Panc1 (cell line): Measurements from ENCODE around the gene RCOR1. TPM values are rescaled to one million over a fixed set of nuclear protein-coding genes. Genes with fewer than 3 reads are reported as not detected.

Experiments used
- ATAC-seq: fragments of 200-7000 bp; cut with Tn5 transposase; 2 replicates; pipeline ENCODE4 v1.9.1; 2020; ENCODE audit warnings: mild to moderate bottlenecking, moderate library complexity
- BruUV-seq: library from RNA; stranded (reverse); fragments of 400-500 nt; replicated peaks from 2 replicates; lab custom pipeline; 2021; lab: Mats Ljungman, UMichigan
- CTCF ChIA-PET: fragments of 300-600 bp; sonication (Branson Sonifier 250); formaldehyde crosslinking; loops from one replicate; lab custom pipeline; 2022; ENCODE audit warnings: antibody characterized with exemption; lab: Charles Lee
- POLR2A ChIA-PET: fragments of 300-600 bp; sonication (Branson Sonifier 250); formaldehyde crosslinking; loops from one replicate; lab custom pipeline; 2022; ENCODE audit warnings: antibody characterized with exemption; lab: Charles Lee
- DNase-seq: peaks from one replicate; pipeline ENCODE4 v3.0.0-alpha.2; 2010; ENCODE audit warnings: low read depth, low spot score
- H3K27ac ChIP-seq: 2 replicates; pipeline ENCODE4 v1.5.1; 2011; ENCODE audit warnings: mild to moderate bottlenecking, low read length, inconsistent platforms
- H3K27me3 ChIP-seq: fragments of 200-500 bp; sonication (Bioruptor generic); 2 replicates; pipeline ENCODE4 v1.6.0; 2014; ENCODE audit warnings: low read length, inconsistent platforms; ENCODE audit not compliant: control insufficient read depth, insufficient read depth
- H3K36me3 ChIP-seq: fragments of 200-500 bp; sonication (Bioruptor generic); 2 replicates; pipeline ENCODE4 v1.5.1; 2014; ENCODE audit warnings: inconsistent platforms, mild to moderate bottlenecking, low read length, moderate library complexity; ENCODE audit not compliant: control insufficient read depth, insufficient read depth
- H3K4me1 ChIP-seq: 2 replicates; pipeline ENCODE4 v1.5.1; 2011; ENCODE audit warnings: inconsistent platforms, mild to moderate bottlenecking, low read length, moderate library complexity; ENCODE audit not compliant: control insufficient read depth, insufficient read depth
- H3K4me3 ChIP-seq, 2 experiments: 2 replicates each; pipeline ENCODE4 v1.5.1; 2011 to 2012; ENCODE audit warnings: low read depth in 2 of 2, low read length in 2 of 2, mild to moderate bottlenecking in 2 of 2, inconsistent platforms in 1 of 2, moderate library complexity in 1 of 2
- H3K9me3 ChIP-seq: fragments of 200-500 bp; sonication (Bioruptor generic); 2 replicates; pipeline ENCODE4 v1.5.1; 2014; ENCODE audit warnings: low read depth, mild to moderate bottlenecking, inconsistent platforms, low read length, moderate library complexity; ENCODE audit not compliant: control insufficient read depth, insufficient read depth
- CTCF ChIP-seq: fragments of 450-650 bp; IDR thresholded peaks from 2 replicates; pipeline ENCODE4 v1.5.1; 2017; ENCODE audit warnings: mild to moderate bottlenecking
- POLR2AphosphoS5 ChIP-seq: IDR thresholded peaks from 2 replicates; pipeline ENCODE4 v1.6.1; 2012; ENCODE audit warnings: mild to moderate bottlenecking, low read depth, low read length, moderate library complexity
- SIN3A ChIP-seq: IDR thresholded peaks from 2 replicates; pipeline ENCODE4 v1.6.1; 2012; ENCODE audit warnings: low read depth, mild to moderate bottlenecking, low read length, moderate library complexity, borderline replicate concordance; ENCODE audit not compliant: insufficient read depth
- TCF7L2 ChIP-seq: IDR thresholded peaks from 2 replicates; pipeline ENCODE4 v1.6.1; 2011; ENCODE audit warnings: mild to moderate bottlenecking, low read depth, low read length, inconsistent platforms
- in situ Hi-C: cut with HindIII; loops from 2 replicates; pipeline ENCODE4 v1.10.0; 2016; ENCODE audit warnings: low sequenced_read_pairs, low pct_unique_long_range_greater_than_20kb
- intact Hi-C: fragments of 100-400 bp; cut with micrococcal nuclease; formaldehyde crosslinking; loops from one replicate; pipeline ENCODE4 v1.10.0; 2022; ENCODE audit not compliant: unreplicated experiment
- total RNA-seq: library from RNA; stranded (reverse); gene quantifications from one replicate; pipeline ENCODE4 v1.2.1, GENCODE V29; 2021; ENCODE audit not compliant: unreplicated experiment
- TF ChIP-seq, protein P1 (sequence below), 2 experiments: IDR thresholded peaks; 2 replicates each; pipeline ENCODE4 v1.6.1; 2011 to 2012; ENCODE audit warnings: low read depth in 2 of 2, control low read depth in 1 of 2, low read length in 1 of 2, mild to moderate bottlenecking in 1 of 2, moderate library complexity in 1 of 2; ENCODE audit not compliant: insufficient read depth in 1 of 2

RCOR1 gene
- total RNA-seq, 1 experiment from 2014 or later = 27.1 TPM

DNA sequence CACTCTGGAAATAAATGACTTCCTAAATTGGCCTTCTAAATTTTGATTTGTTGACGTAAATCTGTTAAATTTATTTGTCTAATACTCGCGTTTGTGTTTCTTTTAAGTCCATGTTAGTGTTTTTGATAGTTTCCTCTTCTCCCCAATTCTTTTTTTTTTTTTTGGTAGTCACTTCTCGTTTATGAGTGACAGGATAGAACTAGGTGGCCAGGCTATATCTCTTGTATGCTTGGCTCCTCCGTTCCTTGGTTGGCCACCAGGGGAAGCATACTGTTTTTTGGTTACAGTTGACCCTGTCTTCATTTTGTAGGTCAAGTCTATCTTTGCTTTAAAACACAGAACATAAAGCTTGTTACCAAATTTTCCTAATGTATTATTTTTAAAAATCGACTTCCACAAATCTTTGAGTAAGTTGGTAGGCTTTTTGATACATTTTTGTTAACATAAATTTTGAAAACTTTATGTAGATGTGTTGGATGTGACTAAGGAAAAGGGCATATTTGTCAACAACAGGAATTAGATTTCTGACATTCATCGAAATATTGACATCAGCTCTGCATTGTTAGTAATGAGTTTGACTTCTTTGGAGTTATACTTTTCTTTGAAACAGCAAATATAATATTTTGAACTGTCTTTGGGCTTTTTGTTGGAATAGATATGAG is 2.2 kb downstream of the RCOR1 start:
- H3K36me3 ChIP-seq = peaks cover 3% of the 10 kb centered on the region; the same call in 1 of the 2 replicates
- in situ Hi-C loops = no loop called here
- H3K27me3 ChIP-seq = no peaks in the 10 kb centered on the region
- no TSS peak for BruUV-seq
- CTCF ChIA-PET = interaction anchor here (0.6 to 1.7 kb wide), 7 partner anchors 30 to 94 kb away, joined by 3 to 7 read pairs (median 3); no protein-coding TSS in a partner anchor
- ATAC-seq = peak; percentile 47; the same call in 1 of the 2 replicates
- intact Hi-C loops = loop anchor here (10.0 kb wide), 1 partner anchor 70 kb away; no protein-coding TSS in a partner anchor
- POLR2A ChIA-PET = interaction anchor here (0.6 to 0.7 kb wide), 2 partner anchors 79 to 148 kb away, joined by 5 to 18 read pairs; no protein-coding TSS in a partner anchor
- DNase-seq = peak; percentile 54
- TF ChIP-seq, protein P1, sequence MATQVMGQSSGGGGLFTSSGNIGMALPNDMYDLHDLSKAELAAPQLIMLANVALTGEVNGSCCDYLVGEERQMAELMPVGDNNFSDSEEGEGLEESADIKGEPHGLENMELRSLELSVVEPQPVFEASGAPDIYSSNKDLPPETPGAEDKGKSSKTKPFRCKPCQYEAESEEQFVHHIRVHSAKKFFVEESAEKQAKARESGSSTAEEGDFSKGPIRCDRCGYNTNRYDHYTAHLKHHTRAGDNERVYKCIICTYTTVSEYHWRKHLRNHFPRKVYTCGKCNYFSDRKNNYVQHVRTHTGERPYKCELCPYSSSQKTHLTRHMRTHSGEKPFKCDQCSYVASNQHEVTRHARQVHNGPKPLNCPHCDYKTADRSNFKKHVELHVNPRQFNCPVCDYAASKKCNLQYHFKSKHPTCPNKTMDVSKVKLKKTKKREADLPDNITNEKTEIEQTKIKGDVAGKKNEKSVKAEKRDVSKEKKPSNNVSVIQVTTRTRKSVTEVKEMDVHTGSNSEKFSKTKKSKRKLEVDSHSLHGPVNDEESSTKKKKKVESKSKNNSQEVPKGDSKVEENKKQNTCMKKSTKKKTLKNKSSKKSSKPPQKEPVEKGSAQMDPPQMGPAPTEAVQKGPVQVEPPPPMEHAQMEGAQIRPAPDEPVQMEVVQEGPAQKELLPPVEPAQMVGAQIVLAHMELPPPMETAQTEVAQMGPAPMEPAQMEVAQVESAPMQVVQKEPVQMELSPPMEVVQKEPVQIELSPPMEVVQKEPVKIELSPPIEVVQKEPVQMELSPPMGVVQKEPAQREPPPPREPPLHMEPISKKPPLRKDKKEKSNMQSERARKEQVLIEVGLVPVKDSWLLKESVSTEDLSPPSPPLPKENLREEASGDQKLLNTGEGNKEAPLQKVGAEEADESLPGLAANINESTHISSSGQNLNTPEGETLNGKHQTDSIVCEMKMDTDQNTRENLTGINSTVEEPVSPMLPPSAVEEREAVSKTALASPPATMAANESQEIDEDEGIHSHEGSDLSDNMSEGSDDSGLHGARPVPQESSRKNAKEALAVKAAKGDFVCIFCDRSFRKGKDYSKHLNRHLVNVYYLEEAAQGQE (IDR thresholded peaks at IDR 0.05; ENCODE audit: insufficient read depth in 1 of 2, low read depth in 2 of 2, low read length in 1 of 2) = no peak
- TF ChIP-seq CTCF (peak; percentile 76; the same call in 1 of the 2 replicates), TCF7L2 (no peak), SIN3A (no peak), POLR2AphosphoS5 (no peak)
- H3K27ac ChIP-seq = peak overlapping the region; percentile 32
- H3K4me1 ChIP-seq = peaks cover 12% of the 10 kb centered on the region
- H3K4me3 ChIP-seq = peak overlapping the region; percentile 70 to 76; a peak in 3 of 4 replicates
- no peaks in the 10 kb centered on the region for H3K9me3 ChIP-seq

DNA sequence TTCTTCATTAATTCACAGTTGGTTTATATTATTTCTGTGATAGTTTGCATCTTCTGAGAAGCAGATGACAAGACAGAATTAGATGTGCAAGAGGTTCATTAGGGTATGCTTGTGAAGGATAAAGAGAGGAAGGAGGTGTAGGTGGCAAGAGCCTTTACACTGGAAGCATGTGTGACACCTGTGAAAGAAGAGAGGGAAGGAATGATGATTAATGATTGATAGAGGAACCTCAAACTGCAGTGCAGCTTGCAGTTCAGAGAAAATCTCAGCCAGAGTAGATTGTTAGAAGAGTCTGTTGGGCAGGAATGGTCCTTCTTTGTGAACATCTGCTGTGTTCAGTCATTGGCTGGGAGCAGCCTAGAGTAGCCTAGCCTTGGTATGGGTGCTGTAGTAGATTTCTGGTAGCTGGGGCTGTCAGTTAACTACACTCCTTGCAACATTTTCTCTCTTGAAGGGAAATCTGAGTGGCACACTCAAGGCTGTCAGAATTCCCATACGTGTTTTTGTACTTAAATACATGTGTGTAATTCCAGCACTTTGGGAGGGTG is 9.0 kb downstream of the RCOR1 start:
- in situ Hi-C loops = no loop called here
- peaks cover 21% of the 10 kb centered on the region for H3K4me1 ChIP-seq
- H3K4me3 ChIP-seq = no peak overlapping the region
- no peaks in the 10 kb centered on the region for H3K27me3 ChIP-seq
- BruUV-seq = no TSS peak
- H3K9me3 ChIP-seq = no peaks in the 10 kb centered on the region
- ATAC-seq = 0 out of 2 replicates have a peak, but pooled peaks have one; percentile 42
- H3K27ac ChIP-seq = no peak overlapping the region
- no peak for DNase-seq
- ChIA-PET CTCF (interaction anchor here (1.2 kb wide), 1 partner anchor 17 kb away, joined by 5 read pairs; no protein-coding TSS in a partner anchor), POLR2A (no interaction called here)
- TF ChIP-seq SIN3A = no peak
- TF ChIP-seq CTCF = no peak
- TF ChIP-seq POLR2AphosphoS5 = no peak
- TF ChIP-seq TCF7L2 = no peak
- TF ChIP-seq, protein P1 (IDR thresholded peaks at IDR 0.05; ENCODE audit: insufficient read depth in 1 of 2, low read depth in 2 of 2, low read length in 1 of 2) = no peak
- intact Hi-C loops = no loop called here
- no peaks in the 10 kb centered on the region for H3K36me3 ChIP-seq
